ENCODE measurements around the gene GGT7.

GGT7 gene

GRCh38 chr20:34797012-34797995 lies 75.4 kb downstream of the GGT7 start:
- no peak for DNase-seq (ENCODE audit: low read depth in 2 of 3, low spot score in 2 of 3)
